Measurements from ENCODE around the gene MAP2K6.

DNA sequence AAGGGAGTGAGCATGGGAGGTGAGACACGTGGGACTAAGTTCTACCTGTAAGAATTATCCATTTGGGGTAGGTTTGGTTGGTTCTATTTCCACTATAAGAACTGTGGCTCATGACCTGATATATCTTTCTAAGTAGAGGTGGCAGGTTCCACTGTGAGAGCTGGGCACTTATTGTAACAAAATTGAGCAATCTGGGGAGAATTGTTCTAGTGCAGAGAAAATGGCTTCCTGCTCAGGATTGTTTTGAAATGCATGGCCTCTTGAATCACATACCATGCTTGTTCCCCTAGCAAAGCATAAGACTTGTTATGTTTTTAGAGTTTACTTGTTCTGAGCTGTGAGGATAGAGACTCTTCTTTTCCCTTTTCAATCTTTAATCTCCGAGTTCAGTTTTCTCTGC, 125.9 kb downstream of the MAP2K6 start:
- TF ChIP-seq, protein P1, sequence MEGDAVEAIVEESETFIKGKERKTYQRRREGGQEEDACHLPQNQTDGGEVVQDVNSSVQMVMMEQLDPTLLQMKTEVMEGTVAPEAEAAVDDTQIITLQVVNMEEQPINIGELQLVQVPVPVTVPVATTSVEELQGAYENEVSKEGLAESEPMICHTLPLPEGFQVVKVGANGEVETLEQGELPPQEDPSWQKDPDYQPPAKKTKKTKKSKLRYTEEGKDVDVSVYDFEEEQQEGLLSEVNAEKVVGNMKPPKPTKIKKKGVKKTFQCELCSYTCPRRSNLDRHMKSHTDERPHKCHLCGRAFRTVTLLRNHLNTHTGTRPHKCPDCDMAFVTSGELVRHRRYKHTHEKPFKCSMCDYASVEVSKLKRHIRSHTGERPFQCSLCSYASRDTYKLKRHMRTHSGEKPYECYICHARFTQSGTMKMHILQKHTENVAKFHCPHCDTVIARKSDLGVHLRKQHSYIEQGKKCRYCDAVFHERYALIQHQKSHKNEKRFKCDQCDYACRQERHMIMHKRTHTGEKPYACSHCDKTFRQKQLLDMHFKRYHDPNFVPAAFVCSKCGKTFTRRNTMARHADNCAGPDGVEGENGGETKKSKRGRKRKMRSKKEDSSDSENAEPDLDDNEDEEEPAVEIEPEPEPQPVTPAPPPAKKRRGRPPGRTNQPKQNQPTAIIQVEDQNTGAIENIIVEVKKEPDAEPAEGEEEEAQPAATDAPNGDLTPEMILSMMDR (IDR thresholded peaks at IDR 0.05): no peak
- no peak for TF ChIP-seq POLR2AphosphoS5 (IDR thresholded peaks at IDR 0.05)
